H4 (cell line): Measurements from ENCODE around the gene NDUFS7. TPM values are rescaled to one million over a fixed set of nuclear protein-coding genes. Genes with fewer than 3 reads are reported as not detected.

Source experiments
- DNase-seq: peaks from one replicate; pipeline ENCODE4 v3.0.0-alpha.2; 2015; ENCODE audit warnings: low spot score
- total RNA-seq: library from RNA; depleted of rRNA; stranded (reverse); fragments of >200 nt; shearing (Covaris generic); gene quantifications from 2 replicates; pipeline ENCODE4 v1.2.3, GENCODE V29; 2014

The NDUFS7 gene
- total RNA-seq, 1 experiment from 2014 or later: 67.9 TPM

DNA sequence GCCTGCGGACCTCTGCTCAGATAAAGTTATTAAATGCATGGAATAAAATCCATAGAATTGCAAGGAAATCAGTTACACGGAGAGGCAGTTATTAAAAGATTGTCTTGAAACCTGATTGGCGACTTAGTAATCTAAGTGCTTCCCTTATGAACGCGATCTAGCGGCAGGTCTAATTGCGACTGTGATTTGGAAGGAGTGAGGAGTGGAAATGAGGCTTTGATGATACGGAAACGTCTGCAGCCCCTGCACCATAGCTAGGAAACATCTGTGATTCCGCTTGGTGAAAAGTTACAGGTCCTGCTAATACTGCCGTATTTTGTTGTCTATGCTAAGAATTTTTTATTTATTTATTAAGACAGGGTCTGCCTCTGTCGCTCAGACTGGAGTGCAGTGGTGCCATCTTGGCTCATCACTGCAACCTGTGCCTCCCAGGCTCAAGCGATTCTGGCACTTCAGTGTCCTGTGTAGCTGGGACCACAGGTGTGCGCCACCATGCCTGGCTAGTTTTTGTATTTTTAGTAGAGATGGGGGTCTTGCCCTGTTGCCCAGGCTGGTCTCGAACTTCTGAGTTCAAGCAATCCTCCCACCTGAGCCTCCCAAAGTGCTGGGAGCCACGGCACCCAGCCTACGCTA is 887 bp downstream of the NDUFS7 start:
- no peak for DNase-seq

DNA sequence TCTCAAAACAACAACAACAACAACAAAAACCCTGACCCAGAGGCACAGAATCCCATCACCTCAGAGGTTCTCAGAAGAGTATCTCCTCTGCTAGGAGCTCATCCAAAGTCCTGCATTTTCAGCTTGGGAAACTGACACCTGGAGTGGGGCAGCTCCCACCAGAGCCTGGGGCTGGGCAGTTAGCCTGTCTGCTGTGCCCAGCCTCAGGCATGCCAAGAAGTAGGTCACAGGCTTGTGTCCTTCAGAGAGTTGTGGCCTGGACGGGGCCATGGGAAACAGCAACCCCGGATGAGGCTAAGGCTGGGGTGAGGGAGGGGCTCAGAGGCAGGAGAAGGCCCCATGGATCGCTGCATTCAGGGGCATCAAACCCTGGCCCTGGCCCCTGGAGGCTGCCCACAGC is 2.1 kb downstream of the NDUFS7 start:
- no peak for DNase-seq

DNA sequence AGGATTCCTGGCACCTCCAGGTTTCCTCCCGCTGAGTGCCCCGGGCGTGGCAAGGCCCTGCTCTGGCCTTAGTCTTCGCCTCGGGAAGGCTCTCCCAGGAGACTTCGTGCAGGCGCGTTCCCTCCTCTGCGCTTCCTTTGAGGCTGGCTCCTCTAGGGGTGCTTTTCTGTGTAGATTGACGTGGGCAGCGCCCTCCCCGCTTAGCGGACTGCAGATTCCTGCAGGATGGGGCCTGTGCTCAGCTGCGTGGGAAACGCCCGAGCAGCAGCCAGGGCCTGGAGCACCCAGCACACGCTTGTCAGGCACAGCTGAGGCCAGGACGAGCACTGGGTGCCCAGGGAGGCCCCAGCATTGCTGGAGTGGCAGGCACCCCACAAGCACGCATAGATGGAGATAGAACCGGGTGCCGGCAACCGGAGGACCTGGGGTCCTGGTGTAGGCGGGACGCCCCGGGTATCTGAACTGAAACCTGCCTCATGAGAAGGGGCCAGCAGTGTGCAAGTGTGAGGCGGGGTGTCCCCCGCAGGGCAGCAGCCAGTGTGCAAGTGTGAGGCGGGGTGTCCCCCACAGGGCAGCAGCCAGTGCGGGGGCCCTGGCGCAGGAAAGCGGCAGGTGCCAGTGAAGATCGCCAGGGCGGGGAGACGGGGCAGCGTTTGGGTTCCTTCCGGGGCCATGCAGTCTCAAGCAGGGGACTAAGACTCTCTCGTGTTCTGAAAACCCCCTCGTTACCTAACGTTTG is 3.4 kb downstream of the NDUFS7 start:
- DNase-seq: no peak

DNA sequence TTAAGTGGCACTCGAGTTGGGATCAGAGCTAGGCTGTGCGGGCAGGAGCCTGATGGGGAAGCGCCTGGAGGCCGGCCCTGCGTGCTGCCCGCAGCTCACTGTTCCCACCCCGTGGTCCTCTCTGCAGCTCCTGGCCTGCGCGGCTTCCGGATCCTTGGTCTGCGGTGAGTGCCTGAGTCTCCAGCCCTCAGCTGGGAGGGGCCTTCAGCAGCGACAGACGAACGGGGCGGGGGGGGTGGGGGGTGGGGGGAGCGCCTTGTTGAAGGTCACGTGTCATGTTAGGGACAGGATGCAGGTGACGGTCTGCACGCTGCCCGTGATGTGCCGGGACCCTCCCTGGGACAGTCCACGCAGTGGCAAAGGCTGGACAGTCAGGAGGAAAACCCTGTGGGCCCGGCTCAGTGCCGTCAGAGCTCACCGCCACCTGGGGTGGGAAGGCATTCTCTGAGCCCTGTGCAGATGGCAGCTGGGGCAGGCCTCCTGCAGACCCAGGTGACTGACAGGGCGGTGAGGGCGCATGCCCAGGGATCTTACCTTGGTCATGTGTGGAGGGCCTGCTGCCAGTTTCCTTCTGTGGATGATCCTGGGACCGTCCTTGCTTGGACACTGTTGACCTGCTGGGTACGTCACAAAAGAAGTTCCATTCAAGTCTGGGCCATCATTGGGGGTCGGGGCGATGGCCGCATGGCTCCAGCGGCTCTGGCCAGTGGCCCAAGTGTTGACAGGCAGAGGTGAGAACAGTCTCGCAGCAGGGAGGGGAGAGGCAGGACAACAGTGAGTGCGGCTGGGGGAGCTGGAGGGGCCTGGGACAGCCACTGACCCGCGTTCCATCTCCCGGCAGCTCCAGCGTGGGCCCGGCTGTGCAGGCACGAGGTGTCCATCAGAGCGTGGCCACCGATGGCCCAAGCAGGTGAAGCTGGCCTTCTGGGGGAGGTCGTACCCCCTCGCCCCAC is 4.3 kb downstream of the NDUFS7 start:
- no peak for DNase-seq

DNA sequence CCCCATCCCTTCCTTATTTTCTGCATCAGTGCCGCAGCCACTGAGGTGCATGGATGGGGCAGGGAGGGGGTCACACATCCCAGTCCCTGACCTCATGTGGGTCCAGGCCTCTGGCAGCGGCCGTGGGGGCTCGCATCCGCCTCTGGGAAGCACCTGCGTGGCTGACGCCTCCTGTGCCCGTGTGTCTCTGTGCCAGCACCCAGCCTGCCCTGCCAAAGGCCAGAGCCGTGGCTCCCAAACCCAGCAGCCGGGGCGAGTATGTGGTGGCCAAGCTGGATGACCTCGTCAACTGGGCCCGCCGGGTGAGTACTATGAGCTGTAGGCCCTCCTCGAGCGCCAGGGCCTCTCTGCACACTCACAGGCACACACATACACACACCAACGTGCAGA is 4.9 kb downstream of the NDUFS7 start:
- no peak for DNase-seq

DNA sequence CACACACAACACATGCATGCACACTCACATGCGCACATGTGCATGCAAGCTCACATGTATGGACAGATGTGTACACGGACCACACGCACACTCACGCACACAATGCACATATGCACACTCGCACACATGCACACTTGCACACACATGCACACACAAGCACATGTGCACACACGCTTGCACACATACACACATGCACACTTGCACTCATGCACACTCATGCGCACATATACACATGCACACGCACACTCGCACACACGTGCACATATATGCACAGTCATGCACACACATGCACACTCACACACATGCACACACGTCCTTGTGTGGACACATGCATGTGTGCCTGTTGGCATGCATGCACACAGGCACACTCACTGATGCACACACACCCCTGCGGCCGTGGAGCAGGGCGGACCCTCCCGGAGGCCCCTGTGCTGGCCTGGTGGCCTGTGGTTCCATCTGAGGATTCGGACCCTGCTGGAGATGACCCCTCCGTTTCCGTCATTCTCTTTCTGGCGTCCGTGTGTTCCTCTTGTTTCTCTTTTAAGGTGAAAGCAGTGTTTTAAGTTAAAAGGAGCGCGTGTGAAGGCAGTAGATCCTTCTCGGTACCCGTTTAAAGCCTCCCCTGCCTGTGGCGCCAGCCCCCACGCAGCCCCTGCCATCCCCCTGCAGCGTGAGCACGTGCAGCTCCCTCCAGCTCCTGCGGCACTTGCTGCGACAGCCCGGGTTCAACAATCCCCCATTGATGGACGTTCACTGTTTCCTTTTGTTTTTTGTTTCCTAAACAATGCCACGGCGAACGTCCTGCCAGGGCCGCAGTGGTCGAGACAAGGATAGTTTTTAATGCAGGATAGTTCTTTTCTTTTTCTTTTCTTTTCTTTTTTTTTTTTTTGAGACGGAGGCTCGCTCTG is 5.6 kb downstream of the NDUFS7 start:
- DNase-seq: no peak

DNA sequence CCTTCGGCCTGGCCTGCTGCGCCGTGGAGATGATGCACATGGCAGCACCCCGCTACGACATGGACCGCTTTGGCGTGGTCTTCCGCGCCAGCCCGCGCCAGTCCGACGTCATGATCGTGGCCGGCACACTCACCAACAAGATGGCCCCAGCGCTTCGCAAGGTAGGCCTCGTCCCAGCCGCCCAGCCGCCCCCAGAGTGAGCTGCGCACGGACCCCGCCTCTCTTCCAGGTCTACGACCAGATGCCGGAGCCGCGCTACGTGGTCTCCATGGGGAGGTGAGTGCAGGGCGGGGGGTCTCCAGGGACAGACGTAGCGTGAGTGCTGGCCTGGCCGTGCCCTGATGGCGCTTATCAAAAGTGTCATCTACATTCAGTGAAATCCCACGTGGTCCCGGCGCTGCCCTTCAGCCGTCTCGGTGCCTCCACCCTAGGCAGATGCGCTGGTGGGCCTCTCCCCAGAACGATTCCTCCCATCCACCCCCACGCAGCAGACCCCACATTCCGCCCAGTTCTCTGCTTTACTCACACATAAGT is 7.2 kb downstream of the NDUFS7 start:
- DNase-seq: no peak

DNA sequence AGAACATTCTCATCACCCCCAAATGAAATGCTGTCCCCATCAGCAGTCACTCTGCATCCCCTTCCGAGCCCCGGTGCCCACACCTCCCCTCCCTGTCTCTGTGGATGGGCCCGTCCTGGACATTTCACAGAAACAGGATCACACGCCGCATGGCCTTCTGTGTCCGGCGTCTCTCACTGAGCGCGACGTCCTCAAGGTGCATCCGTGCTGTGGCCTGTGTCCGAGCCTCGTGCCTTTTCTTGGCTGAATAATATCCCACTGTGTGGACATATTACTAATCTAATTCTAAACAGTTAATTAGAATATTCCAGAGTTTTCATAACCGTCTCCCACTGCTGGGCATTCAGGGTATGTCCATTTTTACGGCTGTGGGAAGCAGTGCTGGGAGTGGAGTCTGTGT is 8.7 kb downstream of the NDUFS7 start:
- DNase-seq: no peak

DNA sequence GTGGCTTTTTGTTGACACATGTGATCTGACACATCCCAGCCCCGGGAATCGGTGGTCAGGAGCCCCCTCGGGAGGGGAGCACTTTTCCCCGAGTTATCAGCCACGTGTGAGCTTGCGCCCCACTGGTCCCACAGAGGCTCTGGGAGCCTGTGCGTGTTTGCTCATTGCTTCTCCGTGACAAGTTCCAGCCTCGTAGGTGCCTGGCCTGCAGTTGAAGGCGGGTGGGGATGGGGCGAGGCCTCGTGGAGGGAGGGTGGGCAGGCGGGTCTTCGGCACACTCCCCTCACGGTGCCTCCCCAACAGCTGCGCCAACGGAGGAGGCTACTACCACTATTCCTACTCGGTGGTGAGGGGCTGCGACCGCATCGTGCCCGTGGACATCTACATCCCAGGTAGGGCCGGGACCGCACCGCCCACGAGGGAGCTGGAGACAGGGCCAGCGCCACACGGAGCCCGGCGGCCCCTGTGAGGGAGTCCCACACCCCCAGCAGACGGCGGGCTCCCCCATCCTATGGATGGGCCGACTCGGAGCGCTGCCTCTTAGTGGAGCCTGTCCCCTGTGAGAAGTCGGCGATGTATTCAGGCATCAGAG is 9.3 kb downstream of the NDUFS7 start:
- DNase-seq: no peak

DNA sequence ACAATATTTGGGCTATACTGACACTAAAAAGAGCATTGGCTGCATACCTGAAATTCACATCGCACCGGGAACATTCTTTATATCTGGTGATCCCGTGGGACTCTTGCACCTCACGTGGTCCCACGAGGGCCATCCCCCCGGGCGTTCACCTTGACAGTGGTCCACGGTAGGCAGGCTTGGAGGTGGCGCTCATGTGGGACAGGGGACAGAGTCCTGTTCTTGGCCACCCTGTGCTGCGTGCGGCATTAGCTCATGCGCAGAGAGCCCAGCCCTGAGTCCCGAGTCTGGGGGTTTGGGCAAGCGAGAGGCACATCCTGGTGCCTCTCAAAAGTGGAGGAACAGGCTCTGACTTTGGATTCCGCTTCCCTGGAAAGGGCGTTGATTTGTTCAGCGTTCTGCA is 10.1 kb downstream of the NDUFS7 start:
- no peak for DNase-seq

DNA sequence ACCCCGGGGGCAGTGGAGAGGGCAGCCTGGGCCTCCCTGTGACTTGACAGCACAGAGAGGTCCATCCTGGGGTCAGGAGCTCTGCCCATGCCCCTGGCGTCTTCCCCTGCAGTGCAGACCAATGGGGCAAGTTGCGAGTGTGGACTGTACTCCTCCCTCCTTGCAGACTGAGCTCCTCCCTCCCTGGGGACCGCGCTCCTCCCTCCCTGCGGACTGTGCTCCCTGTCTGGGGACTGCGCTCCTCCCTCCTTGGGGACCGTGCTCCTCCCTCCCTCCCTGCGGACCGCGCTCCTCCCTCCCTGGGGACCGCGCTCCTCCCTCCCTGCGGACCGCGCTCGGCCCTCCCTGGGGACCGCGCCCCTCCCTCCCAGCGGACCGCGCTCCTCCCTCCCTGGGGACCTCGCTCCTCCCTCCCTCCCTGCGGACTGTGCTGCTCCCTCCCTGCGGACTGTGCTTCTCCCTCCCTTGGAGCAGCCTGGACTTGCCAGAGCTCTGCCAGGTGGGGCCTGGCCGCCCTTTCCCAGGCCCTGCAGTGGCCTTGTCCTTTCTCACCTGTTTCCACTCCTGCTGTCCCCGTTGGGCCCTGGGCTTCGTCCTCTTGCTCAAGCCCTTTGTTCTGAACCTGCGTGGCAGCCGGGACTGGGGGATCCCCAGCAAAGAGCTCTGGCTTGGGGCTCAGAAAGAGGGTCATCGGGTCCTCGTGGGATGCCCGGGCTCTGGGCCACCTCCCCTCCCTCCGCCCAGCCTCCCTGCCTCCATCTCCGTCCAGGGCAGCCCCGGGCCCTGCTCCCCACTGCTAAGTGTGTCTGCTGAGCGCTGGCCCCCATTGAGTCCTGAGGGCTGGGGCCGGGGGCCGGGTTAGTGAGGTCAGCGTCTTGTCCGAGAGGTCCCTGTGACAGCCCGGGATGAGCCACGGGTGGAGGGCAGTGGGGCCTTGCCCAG is 10.8 kb downstream of the NDUFS7 start:
- DNase-seq: no peak

DNA sequence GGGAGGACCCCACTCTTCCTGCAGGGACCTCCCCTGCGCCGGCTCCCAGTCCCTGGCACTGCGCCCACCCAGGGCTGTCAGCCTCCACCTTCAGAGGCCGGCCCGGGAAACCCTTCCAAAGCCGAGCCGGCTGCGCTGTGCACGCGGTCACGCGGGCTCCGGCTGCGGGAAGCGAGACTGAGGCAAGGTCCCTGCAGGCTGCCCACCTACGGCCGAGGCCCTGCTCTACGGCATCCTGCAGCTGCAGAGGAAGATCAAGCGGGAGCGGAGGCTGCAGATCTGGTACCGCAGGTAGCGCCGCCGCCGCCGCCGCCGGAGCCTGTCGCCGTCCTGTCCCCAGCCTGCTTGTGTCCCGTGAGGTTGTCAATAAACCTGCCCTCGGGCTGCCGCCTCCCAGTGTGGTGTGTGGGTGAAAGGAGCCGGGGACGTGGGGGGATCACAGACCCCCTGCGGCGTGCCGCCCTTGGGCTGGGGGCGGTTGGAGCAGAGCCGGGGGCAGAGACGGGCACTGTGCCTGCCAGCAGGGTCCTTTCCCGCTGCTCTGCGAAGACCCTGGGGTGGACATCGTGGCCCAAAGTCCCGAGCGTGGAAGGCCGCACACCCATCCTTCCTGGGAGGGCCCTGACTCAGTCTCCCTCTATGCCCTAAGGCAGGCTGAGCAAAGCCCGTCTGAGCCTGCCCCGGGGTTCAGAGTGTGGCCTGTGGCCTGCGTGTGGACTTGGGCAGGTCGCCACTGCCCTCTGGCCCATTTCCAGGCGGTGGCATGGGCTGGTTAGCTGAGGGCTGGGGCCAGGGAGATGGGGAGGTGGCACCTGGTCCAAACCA is 11.7 kb downstream of the NDUFS7 start:
- no peak for DNase-seq

DNA sequence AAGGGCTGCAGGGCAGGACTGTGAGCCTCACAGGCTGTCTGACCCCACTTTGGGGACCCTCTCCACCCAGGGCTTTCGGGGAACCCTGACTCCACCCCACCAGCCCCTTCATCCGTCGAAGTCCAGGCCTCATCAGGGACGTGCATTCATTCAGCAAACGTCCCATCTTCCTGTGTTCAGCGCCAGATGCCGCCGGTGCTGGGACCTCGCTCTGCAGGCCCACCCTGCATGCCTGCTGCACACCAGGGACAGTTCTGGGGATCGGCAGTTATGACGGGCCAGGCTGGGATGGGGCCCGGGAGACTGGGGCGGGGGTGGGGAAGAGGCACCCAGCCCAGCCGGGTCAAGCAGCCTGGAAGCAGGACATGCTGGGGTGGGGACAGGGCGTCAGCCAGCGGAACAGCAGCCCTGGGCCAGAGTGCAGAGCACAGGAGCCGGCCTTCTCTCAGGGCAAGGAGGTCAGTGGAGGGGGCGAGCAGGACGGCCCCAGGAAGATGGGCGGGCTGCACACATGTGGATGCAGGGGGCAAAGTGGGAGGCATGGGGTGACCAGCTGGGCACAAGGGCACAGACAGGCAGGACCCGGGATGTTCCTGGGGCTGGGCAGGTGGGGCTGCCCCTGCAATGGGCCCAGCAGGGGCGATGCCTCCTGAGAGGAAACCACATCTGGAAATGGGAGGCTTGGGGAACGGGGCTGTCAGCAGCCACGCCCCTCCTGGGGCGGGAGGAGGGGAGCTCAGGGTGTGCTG is 12.5 kb downstream of the NDUFS7 start:
- no peak for DNase-seq

DNA sequence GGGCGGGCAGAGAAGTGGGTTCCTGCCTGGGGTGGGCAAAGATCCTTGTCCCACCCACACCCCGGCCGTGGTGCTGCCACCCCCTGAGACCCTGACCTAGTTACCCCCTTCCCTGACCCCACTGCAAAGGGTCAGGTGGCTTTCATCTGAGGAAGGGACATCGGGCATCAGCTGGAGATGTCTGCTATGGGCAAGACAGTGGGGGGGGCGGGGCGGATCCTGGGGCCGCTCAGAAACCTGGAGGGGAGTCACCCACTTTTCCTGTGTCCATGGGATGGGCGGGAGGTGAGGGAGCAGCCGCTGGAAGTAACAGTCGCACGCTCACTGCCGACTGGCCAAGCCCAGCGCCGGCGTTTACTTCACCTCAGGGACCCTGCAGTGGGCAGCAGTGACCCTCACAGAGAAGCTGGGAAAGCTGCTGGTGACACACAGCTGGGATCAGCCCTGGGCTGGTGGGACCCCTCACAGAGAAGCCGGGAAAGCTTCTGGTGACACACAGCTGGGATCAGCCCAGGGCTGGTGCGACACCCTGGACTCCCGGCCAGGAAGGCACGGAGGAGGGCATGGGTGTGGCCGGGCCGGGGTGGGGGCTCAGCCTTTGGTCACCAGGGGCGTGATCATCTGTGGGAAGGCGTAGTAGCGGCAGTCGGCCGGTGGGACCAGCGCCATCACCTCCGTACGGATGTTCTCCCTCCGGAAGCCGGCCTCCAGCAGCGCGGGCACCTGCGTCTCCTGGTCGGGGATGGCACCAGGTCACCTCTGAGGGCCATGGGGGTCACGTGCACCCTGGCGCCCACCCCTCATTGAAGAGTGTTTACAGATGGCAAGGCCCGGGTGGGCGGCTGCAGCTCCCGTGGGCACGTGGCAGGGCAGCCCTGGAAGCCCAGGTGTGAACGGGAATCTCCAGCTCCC is 13.3 kb downstream of the NDUFS7 start:
- no peak for DNase-seq

DNA sequence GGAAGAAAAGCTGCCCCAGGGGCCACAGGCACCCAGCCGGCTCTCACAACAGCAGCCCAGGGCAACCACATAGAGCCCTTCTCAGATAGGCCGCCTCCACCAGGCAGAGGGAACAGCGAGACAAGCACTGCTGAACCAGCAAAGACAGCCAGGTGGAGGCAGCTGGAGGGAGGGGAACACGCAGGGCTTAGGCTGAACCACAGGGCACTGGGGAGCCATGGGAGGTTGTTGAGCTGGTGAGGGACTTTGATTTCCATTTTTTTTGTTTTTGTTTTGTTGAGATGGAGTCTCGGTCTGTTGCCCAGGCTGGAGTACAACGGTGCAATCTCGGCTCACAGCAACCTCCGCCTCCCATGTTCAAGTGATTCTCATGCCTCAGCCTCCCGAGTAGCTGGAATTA is 14.1 kb downstream of the NDUFS7 start:
- no peak for DNase-seq

DNA sequence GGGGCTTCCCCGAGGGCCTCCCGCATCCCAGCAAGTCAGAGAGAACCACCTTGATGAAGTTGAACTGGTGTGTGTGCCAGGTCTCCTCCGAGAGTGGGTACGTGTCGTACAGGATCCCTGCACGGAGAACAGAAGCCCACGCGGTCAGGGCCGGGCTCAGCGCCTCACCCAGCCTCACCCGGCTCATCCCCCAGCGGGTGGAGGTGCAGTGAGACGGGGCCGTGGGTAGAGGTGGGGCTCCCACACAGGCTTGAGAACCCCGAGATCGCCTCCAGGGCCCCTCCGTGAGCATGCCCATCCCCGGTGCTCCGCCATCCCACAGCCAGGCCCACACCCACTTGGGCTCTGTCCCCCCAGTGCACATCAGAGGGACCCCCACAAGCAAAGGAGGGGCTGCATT is 15.4 kb downstream of the NDUFS7 start:
- no peak for DNase-seq

DNA sequence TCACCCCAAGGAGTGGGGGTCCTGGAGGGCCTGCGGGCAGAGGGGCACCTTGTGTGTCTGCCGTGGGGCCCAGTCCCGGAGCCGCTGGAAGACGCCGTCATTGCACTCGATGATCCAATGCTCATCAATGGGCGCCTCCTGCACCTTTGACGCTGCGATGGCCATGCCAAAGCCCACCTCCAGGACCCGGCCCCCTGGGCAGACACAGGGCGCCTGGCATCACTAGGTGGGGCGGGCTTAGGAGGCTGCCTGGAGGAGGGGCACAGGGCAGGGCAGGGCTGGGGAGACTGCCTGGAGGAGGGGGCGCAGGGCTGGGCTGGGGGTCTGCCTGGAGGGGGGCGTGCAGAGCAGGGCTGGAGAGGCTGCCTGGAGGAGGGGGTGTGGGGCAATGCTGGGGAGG is 16.0 kb downstream of the NDUFS7 start:
- DNase-seq: no peak
